Measurements from ENCODE around the gene NUDT15. TPM values are rescaled to one million over a fixed set of nuclear protein-coding genes. Genes with fewer than 3 reads are reported as not detected.

Gene NUDT15
- total RNA-seq, 2 experiments from 2014 or later = 17.8 to 26.8 TPM

DNA sequence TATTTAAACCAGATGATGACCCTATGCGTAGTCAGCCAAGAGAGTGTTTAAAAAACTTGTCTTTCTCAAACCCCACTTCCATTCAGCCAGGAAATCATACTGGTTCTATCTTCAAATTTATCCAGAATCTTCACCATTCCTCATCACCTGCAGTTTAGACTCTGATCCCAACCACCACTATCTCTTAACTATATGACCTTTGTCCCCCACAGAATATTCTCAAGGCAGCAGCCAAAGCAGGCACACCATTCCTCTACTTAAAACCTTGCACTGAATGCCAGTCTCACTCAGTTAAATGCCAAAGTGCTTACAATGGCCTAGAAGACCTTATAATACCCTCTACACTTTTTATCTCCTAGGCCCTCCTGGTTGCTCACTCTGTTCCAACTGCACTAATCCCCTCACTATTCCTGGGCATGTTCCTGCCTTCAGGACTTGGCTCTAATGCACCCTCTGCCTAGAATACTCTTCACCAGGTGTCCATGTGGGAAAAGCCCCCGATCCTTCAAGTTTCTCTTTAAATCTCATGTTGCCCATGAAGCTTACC, 46.5 kb upstream of the NUDT15 start:
- Histone ChIP-seq H3K27ac (ENCODE audit: low read depth, low read length, poor library complexity, severe bottlenecking) (no peak overlapping the region), H2AFZ (ENCODE audit: low read length) (no peak overlapping the region), H3K4me3 (ENCODE audit: low read depth, low read length, poor library complexity, severe bottlenecking) (no peak overlapping the region), H3K9me2 (ENCODE audit: insufficient read depth, low read length) (no peaks in the 10 kb centered on the region), H3K4me2 (ENCODE audit: low read length) (no peak overlapping the region), H3K4me1 (ENCODE audit: insufficient read depth, low read length, poor library complexity, severe bottlenecking) (no peaks in the 10 kb centered on the region), H3K79me2 (ENCODE audit: insufficient read depth, low read depth, low read length) (0 out of 2 replicates have a peak, but pooled peaks cover 7% of the 10 kb centered on the region), H4K20me1 (ENCODE audit: insufficient read depth, low read length) (no peaks in the 10 kb centered on the region), H3K9me3 (ENCODE audit: low read length) (no peaks in the 10 kb centered on the region), H3K36me3 (ENCODE audit: insufficient read depth, low read length) (peaks cover 95% of the 10 kb centered on the region)
- BruUV-seq (replicated peaks) = no TSS peak
- ChIA-PET CTCF (ENCODE audit: unreplicated experiment) (no interaction called here), POLR2A (no interaction called here)
- no peak for DNase-seq (ENCODE audit: low spot score)
- no peak for TF ChIP-seq EZH2phosphoT487 (IDR thresholded peaks at IDR 0.05; ENCODE audit: borderline replicate concordance, low read depth, low read length)
- TF ChIP-seq, protein P1, sequence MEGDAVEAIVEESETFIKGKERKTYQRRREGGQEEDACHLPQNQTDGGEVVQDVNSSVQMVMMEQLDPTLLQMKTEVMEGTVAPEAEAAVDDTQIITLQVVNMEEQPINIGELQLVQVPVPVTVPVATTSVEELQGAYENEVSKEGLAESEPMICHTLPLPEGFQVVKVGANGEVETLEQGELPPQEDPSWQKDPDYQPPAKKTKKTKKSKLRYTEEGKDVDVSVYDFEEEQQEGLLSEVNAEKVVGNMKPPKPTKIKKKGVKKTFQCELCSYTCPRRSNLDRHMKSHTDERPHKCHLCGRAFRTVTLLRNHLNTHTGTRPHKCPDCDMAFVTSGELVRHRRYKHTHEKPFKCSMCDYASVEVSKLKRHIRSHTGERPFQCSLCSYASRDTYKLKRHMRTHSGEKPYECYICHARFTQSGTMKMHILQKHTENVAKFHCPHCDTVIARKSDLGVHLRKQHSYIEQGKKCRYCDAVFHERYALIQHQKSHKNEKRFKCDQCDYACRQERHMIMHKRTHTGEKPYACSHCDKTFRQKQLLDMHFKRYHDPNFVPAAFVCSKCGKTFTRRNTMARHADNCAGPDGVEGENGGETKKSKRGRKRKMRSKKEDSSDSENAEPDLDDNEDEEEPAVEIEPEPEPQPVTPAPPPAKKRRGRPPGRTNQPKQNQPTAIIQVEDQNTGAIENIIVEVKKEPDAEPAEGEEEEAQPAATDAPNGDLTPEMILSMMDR (conservative IDR thresholded peaks at IDR 0.05; ENCODE audit: low read length) = no peak
- intact Hi-C loops (cut with micrococcal nuclease; ENCODE audit: unreplicated experiment) = no loop called here

DNA sequence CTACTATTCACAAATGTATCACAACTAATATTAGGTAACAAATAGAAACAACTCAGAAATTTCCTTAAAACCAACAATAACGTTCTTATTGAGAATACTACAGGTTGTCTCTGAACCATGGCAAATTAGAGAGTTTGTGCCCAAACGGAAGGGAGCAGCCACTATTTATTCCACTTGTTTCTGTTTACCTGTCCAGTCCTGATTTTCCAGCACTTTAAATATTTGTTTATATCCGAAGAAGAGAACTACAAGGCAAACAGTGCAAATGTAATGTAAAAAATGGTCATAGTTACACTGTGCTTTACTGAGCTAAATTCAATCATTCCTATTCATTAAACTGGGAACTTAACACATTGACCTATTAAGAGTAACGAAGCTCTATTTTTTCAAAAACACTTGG, 45.7 kb upstream of the NUDT15 start:
- ChIA-PET POLR2A (interaction anchor here (0.7 kb wide), 3 partner anchors 46 to 641 kb away, joined by 3 to 9 read pairs (median 6); partner anchors contain the start of gene NUDT15), CTCF (ENCODE audit: unreplicated experiment) (no interaction called here)
- DNase-seq (ENCODE audit: low spot score) = no peak
- Histone ChIP-seq H3K9me2 (ENCODE audit: insufficient read depth, low read length) (no peaks in the 10 kb centered on the region), H3K36me3 (ENCODE audit: insufficient read depth, low read length) (peaks cover 93% of the 10 kb centered on the region), H3K27ac (ENCODE audit: low read depth, low read length, poor library complexity, severe bottlenecking) (no peak overlapping the region), H2AFZ (ENCODE audit: low read length) (no peak overlapping the region), H3K4me3 (ENCODE audit: low read depth, low read length, poor library complexity, severe bottlenecking) (no peak overlapping the region), H4K20me1 (ENCODE audit: insufficient read depth, low read length) (no peaks in the 10 kb centered on the region), H3K79me2 (ENCODE audit: insufficient read depth, low read depth, low read length) (0 out of 2 replicates have a peak, but pooled peaks cover 7% of the 10 kb centered on the region), H3K4me1 (ENCODE audit: insufficient read depth, low read length, poor library complexity, severe bottlenecking) (no peaks in the 10 kb centered on the region), H3K4me2 (ENCODE audit: low read length) (no peak overlapping the region), H3K9me3 (ENCODE audit: low read length) (no peaks in the 10 kb centered on the region)
- TF ChIP-seq EZH2phosphoT487 (IDR thresholded peaks at IDR 0.05; ENCODE audit: borderline replicate concordance, low read depth, low read length) = no peak
- TF ChIP-seq, protein P1 (conservative IDR thresholded peaks at IDR 0.05; ENCODE audit: low read length) = no peak
- BruUV-seq (replicated peaks) = no TSS peak
- intact Hi-C loops (cut with micrococcal nuclease; ENCODE audit: unreplicated experiment) = no loop called here

DNA sequence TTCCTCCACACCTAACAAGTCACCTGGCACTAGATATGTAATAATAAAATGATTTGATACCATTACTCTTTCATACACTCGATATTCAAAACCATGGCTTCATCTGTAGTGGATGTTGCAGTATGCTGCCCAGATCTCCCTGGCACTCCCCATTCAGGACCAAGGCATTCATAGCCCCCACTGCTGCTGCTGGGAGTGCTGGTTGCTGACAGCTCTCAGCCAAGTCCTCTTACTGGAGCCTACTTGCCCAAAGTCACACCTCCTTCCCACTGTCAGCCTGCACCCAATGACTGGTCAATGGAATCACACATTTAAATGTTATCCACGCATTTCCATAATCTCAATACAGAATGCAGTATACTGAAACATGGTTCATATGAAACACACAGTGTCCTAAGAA, 40.1 kb upstream of the NUDT15 start:
- H3K4me2 ChIP-seq (ENCODE audit: low read length) = no peak overlapping the region
- CTCF ChIA-PET (ENCODE audit: unreplicated experiment) = no interaction called here
- H3K4me3 ChIP-seq (ENCODE audit: low read depth, low read length, poor library complexity, severe bottlenecking) = no peak overlapping the region
- H4K20me1 ChIP-seq (ENCODE audit: insufficient read depth, low read length) = no peaks in the 10 kb centered on the region
- TF ChIP-seq EZH2phosphoT487 (IDR thresholded peaks at IDR 0.05; ENCODE audit: borderline replicate concordance, low read depth, low read length) = no peak
- TF ChIP-seq, protein P1 (conservative IDR thresholded peaks at IDR 0.05; ENCODE audit: low read length) = no peak
- BruUV-seq (replicated peaks) = no TSS peak
- intact Hi-C loops (cut with micrococcal nuclease; ENCODE audit: unreplicated experiment) = no loop called here
- peaks cover 43% of the 10 kb centered on the region; the same call in 1 of the 2 replicates for H3K79me2 ChIP-seq (ENCODE audit: insufficient read depth, low read depth, low read length)
- H2AFZ ChIP-seq (ENCODE audit: low read length) = no peak overlapping the region
- no peaks in the 10 kb centered on the region for H3K9me2 ChIP-seq (ENCODE audit: insufficient read depth, low read length)
- H3K9me3 ChIP-seq (ENCODE audit: low read length) = no peaks in the 10 kb centered on the region
- peaks cover 22% of the 10 kb centered on the region for H3K4me1 ChIP-seq (ENCODE audit: insufficient read depth, low read length, poor library complexity, severe bottlenecking)
- DNase-seq (ENCODE audit: low spot score) = no peak
- H3K36me3 ChIP-seq (ENCODE audit: insufficient read depth, low read length) = peaks cover 57% of the 10 kb centered on the region
- POLR2A ChIA-PET = interaction anchor here (0.9 to 1.5 kb wide), 5 partner anchors 8 to 39 kb away, joined by 3 to 8 read pairs (median 4); partner anchors contain the start of gene NUDT15
- no peak overlapping the region for H3K27ac ChIP-seq (ENCODE audit: low read depth, low read length, poor library complexity, severe bottlenecking)

Data from OCI-LY7 (cell line).